ENCODE data around the gene SEMA4G. TPM values are rescaled to one million over a fixed set of nuclear protein-coding genes. Genes with fewer than 3 reads are reported as not detected.

SEMA4G gene
- total and polyA plus RNA-seq, 2 of the 4 experiments (the other 2 are of a cell fraction): 0.90 to 8.7 TPM

DNA sequence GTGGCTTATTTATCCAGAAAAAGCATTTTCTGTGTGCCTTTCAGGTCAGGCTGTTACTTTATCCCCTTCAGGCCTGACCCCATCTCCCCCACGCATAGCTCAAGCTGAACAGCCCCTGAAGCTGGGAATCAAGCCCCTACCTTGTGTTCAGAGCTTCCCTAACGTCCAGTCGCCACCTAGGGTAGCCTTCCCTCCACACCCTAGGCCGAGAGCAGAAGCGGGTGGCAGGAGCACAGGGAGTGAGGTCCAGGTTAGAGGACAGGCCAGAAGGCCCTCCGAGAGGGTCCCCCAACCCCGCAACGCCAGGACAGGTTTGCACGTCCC, 479 bp upstream of the SEMA4G start:
- peaks cover 9% of the 10 kb centered on the region for H3K36me3 ChIP-seq (ENCODE audit: control insufficient read depth, insufficient read depth, low read length)
- intact Hi-C loops (cut with micrococcal nuclease) (no loop called here), in situ Hi-C loops (cut with MboI; ENCODE audit: low sequenced_read_pairs) (no loop called here), dilution Hi-C loops (cut with HindIII; ENCODE audit: low sequenced_read_pairs, unreplicated experiment) (no loop called here)
- H3K27ac ChIP-seq (ENCODE audit: insufficient read depth, low read length): no peak overlapping the region
- H4K91ac ChIP-seq (ENCODE audit: insufficient read depth, low read depth, low read length): peak overlapping the region; percentile 17; the same call in 1 of the 2 replicates
- H2BK5ac ChIP-seq (ENCODE audit: low read depth, low read length, poor library complexity, severe bottlenecking): no peak overlapping the region
- H4K20me1 ChIP-seq (ENCODE audit: insufficient read depth, low read length): no peaks in the 10 kb centered on the region
- no TSS peak for BruUV-seq (replicated peaks)
- H3K18ac ChIP-seq (ENCODE audit: low read depth, low read length): no peak overlapping the region
- no peaks in the 10 kb centered on the region for H3K9me3 ChIP-seq (ENCODE audit: control insufficient read depth, insufficient read depth, low read length)
- peaks cover 14% of the 10 kb centered on the region; the same call in 1 of the 2 replicates for H3K9me1 ChIP-seq (ENCODE audit: insufficient read depth, low read length)
- H2BK20ac ChIP-seq (ENCODE audit: low read depth, low read length): no peak overlapping the region
- DNase-seq (no peak), ATAC-seq (ENCODE audit: low read depth) (no peak)
- peak overlapping the region; percentile 19 for H4K5ac ChIP-seq (ENCODE audit: low read depth, low read length)
- peak overlapping the region; percentile 68 for H3K23ac ChIP-seq (ENCODE audit: low read depth, low read length)
- peak overlapping the region; percentile 97 for H2AK9ac ChIP-seq (replicated peaks; ENCODE audit: low read depth, low read length, poor library complexity)
- no peak for TF ChIP-seq POLR2A (IDR thresholded peaks at IDR 0.05; ENCODE audit: low read depth, low read length)
- no peak for TF ChIP-seq MAFK (IDR thresholded peaks at IDR 0.05; ENCODE audit: low read depth, low read length)
- TF ChIP-seq, protein P1, sequence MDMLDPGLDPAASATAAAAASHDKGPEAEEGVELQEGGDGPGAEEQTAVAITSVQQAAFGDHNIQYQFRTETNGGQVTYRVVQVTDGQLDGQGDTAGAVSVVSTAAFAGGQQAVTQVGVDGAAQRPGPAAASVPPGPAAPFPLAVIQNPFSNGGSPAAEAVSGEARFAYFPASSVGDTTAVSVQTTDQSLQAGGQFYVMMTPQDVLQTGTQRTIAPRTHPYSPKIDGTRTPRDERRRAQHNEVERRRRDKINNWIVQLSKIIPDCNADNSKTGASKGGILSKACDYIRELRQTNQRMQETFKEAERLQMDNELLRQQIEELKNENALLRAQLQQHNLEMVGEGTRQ (IDR thresholded peaks at IDR 0.05; ENCODE audit: low read depth, low read length): no peak
- no peak for TF ChIP-seq MAZ (IDR thresholded peaks at IDR 0.05; ENCODE audit: borderline replicate concordance, low read depth, low read length)
- TF ChIP-seq, protein P2, sequence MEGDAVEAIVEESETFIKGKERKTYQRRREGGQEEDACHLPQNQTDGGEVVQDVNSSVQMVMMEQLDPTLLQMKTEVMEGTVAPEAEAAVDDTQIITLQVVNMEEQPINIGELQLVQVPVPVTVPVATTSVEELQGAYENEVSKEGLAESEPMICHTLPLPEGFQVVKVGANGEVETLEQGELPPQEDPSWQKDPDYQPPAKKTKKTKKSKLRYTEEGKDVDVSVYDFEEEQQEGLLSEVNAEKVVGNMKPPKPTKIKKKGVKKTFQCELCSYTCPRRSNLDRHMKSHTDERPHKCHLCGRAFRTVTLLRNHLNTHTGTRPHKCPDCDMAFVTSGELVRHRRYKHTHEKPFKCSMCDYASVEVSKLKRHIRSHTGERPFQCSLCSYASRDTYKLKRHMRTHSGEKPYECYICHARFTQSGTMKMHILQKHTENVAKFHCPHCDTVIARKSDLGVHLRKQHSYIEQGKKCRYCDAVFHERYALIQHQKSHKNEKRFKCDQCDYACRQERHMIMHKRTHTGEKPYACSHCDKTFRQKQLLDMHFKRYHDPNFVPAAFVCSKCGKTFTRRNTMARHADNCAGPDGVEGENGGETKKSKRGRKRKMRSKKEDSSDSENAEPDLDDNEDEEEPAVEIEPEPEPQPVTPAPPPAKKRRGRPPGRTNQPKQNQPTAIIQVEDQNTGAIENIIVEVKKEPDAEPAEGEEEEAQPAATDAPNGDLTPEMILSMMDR (conservative IDR thresholded peaks at IDR 0.05; ENCODE audit: low read depth, low read length): no peak
- TF ChIP-seq NFE2L2 (IDR thresholded peaks at IDR 0.05; ENCODE audit: low read depth, low read length): no peak
- TF ChIP-seq CEBPB (IDR thresholded peaks at IDR 0.05; ENCODE audit: low read depth, low read length): no peak
- no peak for TF ChIP-seq CHD1 (IDR thresholded peaks at IDR 0.05; ENCODE audit: low read depth, low read length)
- no peak for TF ChIP-seq RFX5 (IDR thresholded peaks at IDR 0.05; ENCODE audit: low read depth, low read length)
- TF ChIP-seq SMC3 (IDR thresholded peaks at IDR 0.05; ENCODE audit: low read depth, low read length): no peak
- no peak for TF ChIP-seq BHLHE40 (IDR thresholded peaks at IDR 0.05; ENCODE audit: low read depth, low read length)
- TF ChIP-seq, protein P3, sequence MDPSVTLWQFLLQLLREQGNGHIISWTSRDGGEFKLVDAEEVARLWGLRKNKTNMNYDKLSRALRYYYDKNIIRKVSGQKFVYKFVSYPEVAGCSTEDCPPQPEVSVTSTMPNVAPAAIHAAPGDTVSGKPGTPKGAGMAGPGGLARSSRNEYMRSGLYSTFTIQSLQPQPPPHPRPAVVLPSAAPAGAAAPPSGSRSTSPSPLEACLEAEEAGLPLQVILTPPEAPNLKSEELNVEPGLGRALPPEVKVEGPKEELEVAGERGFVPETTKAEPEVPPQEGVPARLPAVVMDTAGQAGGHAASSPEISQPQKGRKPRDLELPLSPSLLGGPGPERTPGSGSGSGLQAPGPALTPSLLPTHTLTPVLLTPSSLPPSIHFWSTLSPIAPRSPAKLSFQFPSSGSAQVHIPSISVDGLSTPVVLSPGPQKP (IDR thresholded peaks at IDR 0.05; ENCODE audit: borderline replicate concordance, low read depth, low read length): no peak
- TF ChIP-seq MXI1 (IDR thresholded peaks at IDR 0.05; ENCODE audit: borderline replicate concordance, low read depth, low read length): no peak
- no peak for TF ChIP-seq RAD21 (IDR thresholded peaks at IDR 0.05; ENCODE audit: low read length)
- peak overlapping the region; percentile 65 for H3K4ac ChIP-seq (ENCODE audit: low read depth, low read length)
- H3K56ac ChIP-seq (ENCODE audit: extremely low read depth, insufficient read depth, low read length): no peak overlapping the region
- peak overlapping the region; percentile 78; the same call in 1 of the 2 replicates for H3K14ac ChIP-seq (replicated peaks; ENCODE audit: low read depth, low read length)
- H3K4me3 ChIP-seq (ENCODE audit: insufficient read depth, low read depth, low read length): peak overlapping the region; percentile 36
- peak overlapping the region; percentile 93 for H3K4me2 ChIP-seq (ENCODE audit: low read depth, low read length)
- peaks cover 6% of the 10 kb centered on the region for H3K4me1 ChIP-seq (ENCODE audit: control insufficient read depth, insufficient read depth, low read length)
- no peak overlapping the region for H2BK120ac ChIP-seq (ENCODE audit: low read depth, low read length)
- no peaks in the 10 kb centered on the region for H3K79me1 ChIP-seq (ENCODE audit: low read depth in 1 of 2, low read length in 2 of 2)
- 0 out of 2 replicates have a peak overlapping the region, but pooled peaks have one; percentile 56 for H2AK5ac ChIP-seq (ENCODE audit: low read depth, low read length)
- CTCF ChIA-PET: interaction anchor here (1.3 kb wide), 1 partner anchor 46 kb away, joined by 9 read pairs; no protein-coding TSS in a partner anchor
- WGBS, 2 experiments (ENCODE audit: extremely low coverage in 2 of 2, insufficient read length in 1 of 2): no CpG with 5 or more reads among the region's 9 CpGs
- H2AFZ ChIP-seq (replicated peaks; ENCODE audit: low read length, poor library complexity): peak overlapping the region; percentile 97
- peak overlapping the region; percentile 8 to 84; a peak in 2 of 4 replicates for H4K8ac ChIP-seq (ENCODE audit: low read depth in 2 of 2, low read length in 2 of 2)
- H2BK15ac ChIP-seq (ENCODE audit: low read depth, low read length): no peak overlapping the region
- no peaks in the 10 kb centered on the region for H3K27me3 ChIP-seq (ENCODE audit: control insufficient read depth, insufficient read depth, low read length)
- POLR2A ChIA-PET (ENCODE audit: unreplicated experiment): no interaction called here
- H3K9ac ChIP-seq (ENCODE audit: low read depth, low read length): peak overlapping the region; percentile 4
